OCI-LY3 (cell line): ENCODE measurements around the gene EYA4.

ENCODE experiments used
- H2AFZ ChIP-seq: fragments of 200-600, 300-600 bp; shearing (Covaris generic); 2 replicates; pipeline ENCODE4 v1.6.0; 2014; ENCODE audit warnings: antibody characterized with exemption, low read depth, low read length
- H3K27ac ChIP-seq: fragments of 200-600, 300-600 bp; sonication (generic); 2 replicates; pipeline ENCODE4 v1.5.1; 2014; ENCODE audit warnings: mild to moderate bottlenecking, low read length, moderate library complexity, mixed read lengths
- H3K27me3 ChIP-seq: fragments of 200-600, 300-600 bp; sonication (generic); 2 replicates; pipeline ENCODE4 v1.6.1; 2014; ENCODE audit warnings: low read depth, low read length, mixed read lengths
- H3K36me3 ChIP-seq: fragments of 200-600, 300-600 bp; sonication (generic); replicated peaks from 2 replicates; pipeline ENCODE3; 2014; ENCODE audit warnings: low read depth, low read length, mixed read lengths
- H3K4me1 ChIP-seq: fragments of 300-600, 200-600 bp; sonication (generic); 2 replicates; pipeline ENCODE4 v1.6.1; 2014; ENCODE audit warnings: low read length, mixed read lengths
- H3K4me2 ChIP-seq: fragments of 200-600, 300-600 bp; sonication (generic); 2 replicates; pipeline ENCODE4 v1.6.1; 2014; ENCODE audit warnings: low read length, mixed read lengths
- H3K4me3 ChIP-seq: fragments of 300-600, 200-600 bp; sonication (generic); 2 replicates; pipeline ENCODE4 v1.5.1; 2014; ENCODE audit warnings: antibody characterized with exemption, mild to moderate bottlenecking, low read length, moderate library complexity
- H3K79me2 ChIP-seq: fragments of 300-600, 200-600 bp; shearing (Covaris generic); 2 replicates; pipeline ENCODE4 v1.6.1; 2014; ENCODE audit warnings: mild to moderate bottlenecking, low read length, mixed read lengths
- H3K9ac ChIP-seq: fragments of 300-600, 200-600 bp; shearing (Covaris generic); 2 replicates; pipeline ENCODE4 v1.6.0; 2014; ENCODE audit warnings: mild to moderate bottlenecking, low read length, moderate library complexity
- H3K9me3 ChIP-seq: fragments of 200-600, 300-600 bp; shearing (Covaris generic); 2 replicates; pipeline ENCODE4 v1.6.1; 2014; ENCODE audit warnings: low read length, mixed read lengths; ENCODE audit not compliant: insufficient read depth
- H4K20me1 ChIP-seq: fragments of 200-600, 300-600 bp; sonication (generic); 2 replicates; pipeline ENCODE4 v1.6.1; 2016; ENCODE audit warnings: low read length, mixed read lengths; ENCODE audit not compliant: insufficient read depth
- CTCF ChIP-seq: fragments of 200-600, 300-600 bp; sonication (generic); IDR thresholded peaks from 2 replicates; pipeline ENCODE4 v1.5.1; 2014; ENCODE audit warnings: antibody characterized with exemption, low read length, low read depth
- EZH2phosphoT487 ChIP-seq: fragments of 200-600 bp; shearing (Covaris generic); IDR thresholded peaks from 2 replicates; pipeline ENCODE4 v1.6.1; 2018; ENCODE audit warnings: antibody characterized with exemption, mixed run types, low read depth

Gene EYA4

DNA sequence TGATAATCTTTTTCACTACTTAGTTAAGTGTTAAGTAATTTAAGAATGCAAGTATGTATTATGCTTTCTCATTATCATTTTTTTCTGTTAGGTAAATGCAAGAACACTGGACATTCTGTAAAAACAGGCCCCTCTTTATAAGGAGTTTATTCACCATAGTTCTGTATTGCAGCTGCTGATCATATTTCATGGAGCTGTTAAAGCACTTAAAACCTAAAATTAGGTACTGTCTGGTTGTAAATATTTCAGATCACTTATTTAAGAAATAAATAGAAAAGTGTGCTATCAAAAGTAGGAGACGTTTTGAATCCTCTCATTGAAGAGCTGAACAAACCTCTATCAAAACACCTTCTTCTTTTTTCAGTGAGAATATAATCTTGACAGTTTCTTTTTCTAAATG lies 3.9 kb downstream of the EYA4 start:
- H3K27ac ChIP-seq, result no peak overlapping the region
- H3K4me2 ChIP-seq, result no peak overlapping the region
- no peak overlapping the region for H3K9ac ChIP-seq
- no peaks in the 10 kb centered on the region for H3K4me1 ChIP-seq
- H4K20me1 ChIP-seq, result no peaks in the 10 kb centered on the region
- no peaks in the 10 kb centered on the region for H3K79me2 ChIP-seq
- no peak overlapping the region for H3K4me3 ChIP-seq
- H3K27me3 ChIP-seq, result no peaks in the 10 kb centered on the region
- TF ChIP-seq EZH2phosphoT487 (no peak), CTCF (no peak)
- no peak overlapping the region for H2AFZ ChIP-seq
- no peaks in the 10 kb centered on the region for H3K36me3 ChIP-seq
- H3K9me3 ChIP-seq, result no peaks in the 10 kb centered on the region

DNA sequence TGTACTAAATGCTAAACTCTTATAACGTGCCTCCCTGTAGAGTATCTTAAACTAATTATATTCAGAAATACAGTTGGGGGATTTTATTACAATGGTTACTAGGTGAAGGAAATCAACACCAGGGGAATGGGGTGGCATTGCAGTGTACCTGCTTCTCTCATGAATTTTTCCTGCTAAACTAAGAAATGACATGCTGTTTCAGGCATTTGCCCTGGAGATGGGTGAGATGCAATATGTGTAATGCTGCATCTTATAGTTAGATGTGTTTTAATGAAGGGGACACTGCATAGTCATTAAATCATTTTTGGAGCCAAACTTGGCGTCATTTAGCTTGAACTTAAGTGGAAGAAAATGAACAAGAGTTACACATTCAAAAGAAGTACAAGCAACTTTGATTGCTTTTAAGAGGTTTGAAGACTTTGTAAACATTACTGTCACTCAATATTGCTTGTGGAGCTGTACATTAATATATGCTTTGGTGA lies 4.3 kb downstream of the EYA4 start:
- H4K20me1 ChIP-seq, result no peaks in the 10 kb centered on the region
- no peaks in the 10 kb centered on the region for H3K79me2 ChIP-seq
- H3K27ac ChIP-seq, result no peak overlapping the region
- H2AFZ ChIP-seq, result no peak overlapping the region
- H3K9ac ChIP-seq, result no peak overlapping the region
- TF ChIP-seq EZH2phosphoT487, result no peak
- no peak for TF ChIP-seq CTCF
- H3K4me2 ChIP-seq, result no peak overlapping the region
- no peaks in the 10 kb centered on the region for H3K4me1 ChIP-seq
- H3K9me3 ChIP-seq, result no peaks in the 10 kb centered on the region
- H3K36me3 ChIP-seq, result no peaks in the 10 kb centered on the region
- H3K27me3 ChIP-seq, result no peaks in the 10 kb centered on the region
- no peak overlapping the region for H3K4me3 ChIP-seq

GRCh38 chr6:133247581-133247980 lies 6.4 kb downstream of the EYA4 start:
- no peaks in the 10 kb centered on the region for H3K36me3 ChIP-seq
- H3K4me3 ChIP-seq, result no peak overlapping the region
- no peaks in the 10 kb centered on the region for H3K27me3 ChIP-seq
- no peaks in the 10 kb centered on the region for H3K79me2 ChIP-seq
- H3K27ac ChIP-seq, result no peak overlapping the region
- H3K9me3 ChIP-seq, result no peaks in the 10 kb centered on the region
- no peaks in the 10 kb centered on the region for H4K20me1 ChIP-seq
- no peak overlapping the region for H3K9ac ChIP-seq
- TF ChIP-seq CTCF (no peak), EZH2phosphoT487 (no peak)
- H3K4me2 ChIP-seq, result no peak overlapping the region
- no peaks in the 10 kb centered on the region for H3K4me1 ChIP-seq
- H2AFZ ChIP-seq, result no peak overlapping the region

DNA sequence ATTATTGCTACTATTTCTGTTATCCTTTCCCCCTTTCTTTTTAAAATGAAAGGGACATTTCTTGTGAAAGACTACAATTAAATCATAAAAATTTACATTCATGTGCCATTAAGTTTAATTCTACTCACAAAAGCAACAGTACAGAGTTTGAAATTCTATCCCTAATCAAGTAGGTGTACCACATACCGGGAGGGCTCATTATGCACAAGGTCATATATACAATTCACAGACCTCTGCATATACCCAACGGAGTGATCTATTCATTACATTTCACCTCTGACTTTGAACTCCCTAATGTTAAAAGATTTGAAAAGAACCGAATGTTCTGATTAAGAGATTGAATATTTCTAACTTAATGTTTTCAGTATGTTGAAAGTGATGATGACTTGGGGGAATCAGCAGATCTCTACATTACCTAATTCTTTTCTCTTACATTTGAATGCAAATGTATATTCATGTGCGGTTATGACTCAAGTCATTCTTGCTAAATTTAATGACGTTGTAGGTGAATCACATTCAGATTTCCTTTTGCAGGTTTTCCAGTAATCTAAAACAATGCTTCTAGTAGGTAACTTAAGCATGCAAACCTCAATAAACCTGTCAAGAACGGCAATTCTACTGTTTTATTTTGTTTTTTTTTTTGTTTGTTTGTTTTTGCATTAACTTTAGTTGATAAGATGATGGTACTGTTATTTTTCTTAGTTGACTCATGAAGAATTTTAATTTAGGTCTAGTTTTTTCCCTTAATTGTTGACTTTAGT lies 7.3 kb downstream of the EYA4 start:
- Histone ChIP-seq H3K9ac (no peak overlapping the region), H3K27me3 (no peaks in the 10 kb centered on the region), H3K79me2 (no peaks in the 10 kb centered on the region), H3K4me2 (no peak overlapping the region), H3K36me3 (no peaks in the 10 kb centered on the region), H2AFZ (no peak overlapping the region), H3K27ac (no peak overlapping the region), H3K9me3 (no peaks in the 10 kb centered on the region), H3K4me3 (no peak overlapping the region), H4K20me1 (no peaks in the 10 kb centered on the region), H3K4me1 (no peaks in the 10 kb centered on the region)
- no peak for TF ChIP-seq CTCF
- no peak for TF ChIP-seq EZH2phosphoT487
